Adrenal gland (tissue), 12 donors: ENCODE measurements around the gene TGFA. TPM values are rescaled to one million over a fixed set of nuclear protein-coding genes. Genes with fewer than 3 reads are reported as not detected.

Experiments
- DNase-seq, 7 donors: peaks; one replicate each; pipeline ENCODE4 v3.0.0-alpha.2; 2019 to 2020
- H3K27ac ChIP-seq, 5 donors: fragments of 200-600 bp; sonication (generic) in 4 of 5; 1 replicate in 3 of 5; 2 replicates in 2 of 5; pipeline versions ENCODE4 v1.5.1 to v1.8.0; 2016 to 2020; ENCODE audit warnings: mild to moderate bottlenecking in 1 of 5
- H3K27me3 ChIP-seq: fragments of 200-600 bp; 2 replicates; pipeline ENCODE4 v1.8.0; 2021
- H3K36me3 ChIP-seq, 2 donors: fragments of 200-600 bp; replicated peaks in 1 of 2; 1 replicate in 1 of 2; 2 replicates in 1 of 2; pipeline versions ENCODE4 v1.5.1 to v1.8.0; 2018 to 2022
- H3K4me1 ChIP-seq, 2 donors: fragments of 200-600 bp; replicated peaks in 1 of 2; 1 replicate in 1 of 2; 2 replicates in 1 of 2; pipeline versions ENCODE4 v1.5.1 to v1.8.0; 2018 to 2021
- H3K4me3 ChIP-seq, 4 donors: fragments of 200-600 bp; sonication (generic) in 3 of 4; one replicate each; pipeline ENCODE4 v1.5.1; 2016 to 2018
- H3K9me3 ChIP-seq, 3 donors: fragments of 200-600 bp; sonication (generic) in 1 of 3; replicated peaks in 1 of 3; 1 replicate in 2 of 3; 2 replicates in 1 of 3; pipeline versions ENCODE4 v1.5.1 to v1.8.0; 2016 to 2021
- POLR2A ChIP-seq, 2 donors: fragments of 450-650 bp; IDR thresholded peaks; one replicate each; pipeline ENCODE4 v1.6.1; 2017; ENCODE audit warnings: antibody characterized with exemption in 2 of 2, mild to moderate bottlenecking in 2 of 2, moderate library complexity in 1 of 2
- WGBS, 4 donors: extraction: QIAGEN DNeasy Blood & Tissue Kit in 2 of 4; methylation state at CpG; one replicate each; pipeline versions ENCODE4 v1.1.5 to v1.1.7; 2013 to 2017; 5-methylcytosine and 5-hydroxymethylcytosine counted together
- intact Hi-C, 2 donors: fragments of 100-400 bp; cut with DNase I; formaldehyde crosslinking; loops; one replicate each; pipeline versions ENCODE4 v1.14.1 to v1.15.0; 2022 to 2023
- polyA plus RNA-seq, 3 donors: library from polyadenylated mRNA; stranded (reverse); fragments of 200-250 nt in 2 of 3; fragments of 350-450 nt in 1 of 3; fragmentation: Illumina TruSeq in 1 of 3; extraction: RNeasy Lipid Tissue Mini Kit (QIAGEN cat#74804) in 1 of 3; gene quantifications; one replicate each; pipeline ENCODE4 v1.2.3, GENCODE V29; 2013 to 2014
- total RNA-seq, 9 donors: library from RNA; depleted of rRNA in 4 of 9; stranded (reverse); fragments of >200 nt in 4 of 9; fragments of 120-200 nt in 1 of 9; fragmentation: NEBNext Ultra II Directional in 1 of 9; extraction: Animal tissue kit (Norgen Biotek cat#: 25700) in 1 of 9; gene quantifications; one replicate each; pipeline versions ENCODE4 v1.1.0 to v1.2.4, GENCODE V29; 2013 to 2023
- TF ChIP-seq, protein P1 (sequence below), 6 experiments: fragments of 450-650 bp in 4 of 6; fragments of 200-600 bp in 2 of 6; sonication (generic) in 1 of 6; IDR thresholded peaks; 1 replicate in 5 of 6; 2 replicates in 1 of 6; pipeline versions ENCODE4 v1.5.1 to v1.8.0; 2016 to 2021; ENCODE audit warnings: antibody characterized with exemption in 6 of 6, mild to moderate bottlenecking in 2 of 6, moderate library complexity in 1 of 6
- donor health status: healthy with polysubstance abuse.
- donor health status: Bipolar disorder and iron deficiency.
- donor health status: DM: yes; HTN: yes; CAD: no.
- donor health status: DM: no; HTN: no; CAD: no.
- donor health status: DM: no; HTN: no; CAD: no.
- donor health status: DM: yes; HTN: yes; CAD: no.

Gene TGFA
- total and polyA plus RNA-seq, 12 donors, result 0.11 to 8.2 (median 0.75) TPM

DNA sequence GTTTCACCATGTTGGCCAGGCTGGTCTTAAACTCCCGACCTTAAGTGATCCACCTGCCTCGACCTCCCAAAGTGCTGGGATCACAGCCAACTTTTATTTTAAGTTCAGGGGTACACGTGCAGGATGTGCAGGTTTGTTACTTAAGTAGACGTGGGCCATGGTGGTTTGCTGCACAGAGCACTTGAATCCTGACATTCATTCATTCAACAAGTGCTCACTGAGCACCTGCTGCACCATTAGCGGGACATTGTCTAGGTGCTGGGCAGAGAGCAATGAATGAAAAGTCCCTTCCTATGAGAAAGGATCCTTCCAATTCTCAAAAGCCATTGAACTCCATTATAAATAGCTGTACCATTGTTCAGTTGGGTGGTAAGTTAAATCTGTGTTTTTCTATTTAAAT lies 31.0 kb downstream of the TGFA start:
- 78 to 87% (median 85%) methylated on average over 5 of the region's 5 CpGs for WGBS, 4 donors
- TF ChIP-seq, protein P1, sequence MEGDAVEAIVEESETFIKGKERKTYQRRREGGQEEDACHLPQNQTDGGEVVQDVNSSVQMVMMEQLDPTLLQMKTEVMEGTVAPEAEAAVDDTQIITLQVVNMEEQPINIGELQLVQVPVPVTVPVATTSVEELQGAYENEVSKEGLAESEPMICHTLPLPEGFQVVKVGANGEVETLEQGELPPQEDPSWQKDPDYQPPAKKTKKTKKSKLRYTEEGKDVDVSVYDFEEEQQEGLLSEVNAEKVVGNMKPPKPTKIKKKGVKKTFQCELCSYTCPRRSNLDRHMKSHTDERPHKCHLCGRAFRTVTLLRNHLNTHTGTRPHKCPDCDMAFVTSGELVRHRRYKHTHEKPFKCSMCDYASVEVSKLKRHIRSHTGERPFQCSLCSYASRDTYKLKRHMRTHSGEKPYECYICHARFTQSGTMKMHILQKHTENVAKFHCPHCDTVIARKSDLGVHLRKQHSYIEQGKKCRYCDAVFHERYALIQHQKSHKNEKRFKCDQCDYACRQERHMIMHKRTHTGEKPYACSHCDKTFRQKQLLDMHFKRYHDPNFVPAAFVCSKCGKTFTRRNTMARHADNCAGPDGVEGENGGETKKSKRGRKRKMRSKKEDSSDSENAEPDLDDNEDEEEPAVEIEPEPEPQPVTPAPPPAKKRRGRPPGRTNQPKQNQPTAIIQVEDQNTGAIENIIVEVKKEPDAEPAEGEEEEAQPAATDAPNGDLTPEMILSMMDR (IDR thresholded peaks at IDR 0.05), result no peak
- TF ChIP-seq POLR2A (IDR thresholded peaks at IDR 0.05), result no peak
- peaks cover 5 to 15% of the 10 kb centered on the region in 2 donors for H3K4me1 ChIP-seq
- intact Hi-C loops, result no loop called here
- no peaks in the 10 kb centered on the region for H3K9me3 ChIP-seq
- no peak for DNase-seq
- no peaks in the 10 kb centered on the region for H3K27me3 ChIP-seq
- H3K36me3 ChIP-seq, result no peaks in the 10 kb centered on the region
- H3K4me3 ChIP-seq, result no peak overlapping the region
- H3K27ac ChIP-seq, result no peak overlapping the region

DNA sequence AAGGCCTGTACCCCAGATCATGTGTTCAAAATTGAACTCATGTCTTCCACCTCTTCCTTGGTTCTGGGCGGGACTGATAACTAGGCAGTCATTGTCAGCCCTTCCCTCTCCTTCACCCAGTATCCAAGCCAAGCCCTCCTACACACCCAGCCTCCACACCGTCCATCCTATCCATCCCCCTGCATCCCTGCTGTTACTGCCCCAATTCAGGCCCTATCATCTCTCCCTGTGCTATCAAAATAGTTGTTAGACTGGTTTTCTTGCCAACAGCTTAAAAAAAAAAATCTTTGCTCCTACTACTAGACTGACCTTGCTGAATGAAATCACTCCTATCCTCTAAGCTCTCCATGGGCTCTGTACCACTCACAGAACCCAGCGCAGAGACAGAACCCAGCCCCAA lies 32.8 kb downstream of the TGFA start:
- no peaks in the 10 kb centered on the region for H3K27me3 ChIP-seq
- H3K9me3 ChIP-seq, result no peaks in the 10 kb centered on the region
- 69 to 74% (median 70%) methylated on average over 3 of the region's 3 CpGs for WGBS, 4 donors
- no peak overlapping the region for H3K27ac ChIP-seq
- H3K4me1 ChIP-seq, result peaks cover 5 to 24% of the 10 kb centered on the region in 2 donors
- TF ChIP-seq, protein P1 (IDR thresholded peaks at IDR 0.05), result no peak
- TF ChIP-seq POLR2A (IDR thresholded peaks at IDR 0.05), result no peak
- intact Hi-C loops, result no loop called here
- no peaks in the 10 kb centered on the region for H3K36me3 ChIP-seq
- no peak for DNase-seq
- no peak overlapping the region for H3K4me3 ChIP-seq

DNA sequence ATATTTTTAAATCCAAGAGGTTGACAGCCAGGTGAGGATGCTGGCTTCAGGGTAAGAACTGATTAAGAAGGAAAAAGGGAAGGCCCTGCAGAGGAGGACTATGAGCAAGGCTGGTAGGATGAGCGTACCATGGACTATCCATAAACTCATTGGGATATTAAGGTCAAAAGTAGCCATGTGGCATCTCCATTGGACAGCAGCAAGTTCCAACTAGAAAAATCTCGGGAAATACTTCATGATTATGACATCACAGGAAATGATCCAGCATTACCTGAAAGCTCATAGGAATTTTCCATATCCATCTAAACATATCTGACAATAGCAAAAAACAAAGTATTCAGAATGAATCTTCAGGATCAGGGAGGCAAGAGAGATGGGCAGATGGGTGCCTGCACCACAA lies 34.2 kb downstream of the TGFA start:
- TF ChIP-seq, protein P1 (IDR thresholded peaks at IDR 0.05), result no peak
- no peak for TF ChIP-seq POLR2A (IDR thresholded peaks at IDR 0.05)
- WGBS, 4 donors, result 68 to 84% (median 81%) methylated on average over 2 of the region's 2 CpGs
- no peak for DNase-seq
- intact Hi-C loops, result no loop called here
- H3K4me1 ChIP-seq, result peaks cover under 1 to 18% of the 10 kb centered on the region in 2 donors
- no peaks in the 10 kb centered on the region for H3K36me3 ChIP-seq
- no peak overlapping the region for H3K27ac ChIP-seq
- H3K4me3 ChIP-seq, result no peak overlapping the region
- no peaks in the 10 kb centered on the region for H3K9me3 ChIP-seq
- H3K27me3 ChIP-seq, result no peaks in the 10 kb centered on the region

DNA sequence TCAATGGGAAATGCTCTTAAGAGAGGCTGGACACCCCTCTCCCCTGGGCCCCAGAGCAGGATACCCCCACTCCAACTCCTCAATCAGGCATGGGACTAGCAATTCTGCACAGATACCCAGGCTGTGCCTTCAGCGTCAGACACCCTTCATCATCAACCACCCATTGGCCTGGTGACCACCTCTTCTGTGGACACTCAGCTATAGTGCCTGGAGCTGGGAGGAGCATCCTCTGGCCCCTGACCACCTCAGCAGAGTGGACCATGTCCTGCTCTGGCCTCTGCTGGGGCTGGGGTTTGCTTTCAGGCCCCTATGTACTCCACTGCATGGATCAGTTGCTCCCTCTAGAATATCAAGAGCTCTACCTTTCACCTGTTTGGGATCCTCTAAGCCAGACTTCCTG lies 35.1 kb downstream of the TGFA start:
- no peaks in the 10 kb centered on the region for H3K36me3 ChIP-seq
- DNase-seq, result no peak
- intact Hi-C loops, result no loop called here
- H3K27ac ChIP-seq, result no peak overlapping the region
- 97 to 100% methylated on average over 1 of the region's 1 CpG; no CpG with 5 or more reads in 2 of the 4 donors for WGBS, 4 donors
- H3K4me1 ChIP-seq, result peaks cover 0 to 10% of the 10 kb centered on the region in 2 donors
- no peak overlapping the region for H3K4me3 ChIP-seq
- no peaks in the 10 kb centered on the region for H3K27me3 ChIP-seq
- no peaks in the 10 kb centered on the region for H3K9me3 ChIP-seq
- TF ChIP-seq, protein P1 (IDR thresholded peaks at IDR 0.05), result no peak
- TF ChIP-seq POLR2A (IDR thresholded peaks at IDR 0.05), result no peak
